Panc1 (cell line): ENCODE data around the gene SPATC1L.

Experiments
- POLR2AphosphoS5 ChIP-seq: IDR thresholded peaks from 2 replicates; pipeline ENCODE4 v1.6.1; 2012; ENCODE audit warnings: mild to moderate bottlenecking, low read depth, low read length, moderate library complexity
- TCF7L2 ChIP-seq: IDR thresholded peaks from 2 replicates; pipeline ENCODE4 v1.6.1; 2011; ENCODE audit warnings: mild to moderate bottlenecking, low read depth, low read length, inconsistent platforms
- TF ChIP-seq, protein P1 (sequence below): fragments of 450-650 bp; IDR thresholded peaks from 2 replicates; pipeline ENCODE4 v1.5.1; 2017; ENCODE audit warnings: mild to moderate bottlenecking
- TF ChIP-seq, protein P2 (sequence below), 2 experiments: IDR thresholded peaks; 2 replicates each; pipeline ENCODE4 v1.6.1; 2011 to 2012; ENCODE audit warnings: low read depth in 2 of 2, control low read depth in 1 of 2, low read length in 1 of 2, mild to moderate bottlenecking in 1 of 2, moderate library complexity in 1 of 2; ENCODE audit not compliant: insufficient read depth in 1 of 2

DNA sequence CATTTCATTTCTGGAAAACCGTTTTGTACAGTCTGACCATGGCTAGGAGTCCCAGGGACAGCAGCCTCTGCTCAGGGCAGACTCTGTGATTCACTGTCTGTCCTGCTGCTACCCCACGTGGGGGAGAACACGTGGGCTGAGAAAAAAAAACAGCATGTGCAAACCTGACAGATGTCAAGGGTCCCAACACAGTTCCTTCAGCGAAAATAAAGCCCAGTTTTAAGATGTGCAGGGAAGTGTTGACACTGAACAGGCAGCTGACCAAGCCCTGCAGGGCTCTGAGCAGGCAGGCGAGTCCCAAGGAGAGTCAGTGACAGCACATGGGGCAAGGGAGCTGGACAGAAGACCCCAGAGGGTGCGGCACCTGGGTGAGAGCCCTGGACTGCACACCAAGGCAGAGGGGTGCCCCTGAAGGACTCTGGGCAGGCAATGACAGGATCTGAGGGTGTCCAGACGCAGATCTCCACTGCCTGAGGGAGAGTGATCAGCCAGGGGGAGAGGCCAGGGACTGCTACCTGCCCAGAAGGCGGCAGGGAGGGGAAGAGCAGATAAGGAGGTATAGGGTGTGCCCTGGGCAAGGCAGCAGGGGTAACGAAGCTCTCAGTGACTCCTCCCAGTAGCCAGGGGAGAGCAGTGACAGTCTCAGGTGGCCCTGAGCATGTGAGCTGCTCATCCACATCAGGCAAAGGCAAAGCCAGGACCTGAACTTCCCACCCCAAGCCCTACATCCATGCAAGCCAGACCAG lies 5.1 kb upstream of the SPATC1L start:
- no peak for TF ChIP-seq POLR2AphosphoS5
- TF ChIP-seq, protein P1, sequence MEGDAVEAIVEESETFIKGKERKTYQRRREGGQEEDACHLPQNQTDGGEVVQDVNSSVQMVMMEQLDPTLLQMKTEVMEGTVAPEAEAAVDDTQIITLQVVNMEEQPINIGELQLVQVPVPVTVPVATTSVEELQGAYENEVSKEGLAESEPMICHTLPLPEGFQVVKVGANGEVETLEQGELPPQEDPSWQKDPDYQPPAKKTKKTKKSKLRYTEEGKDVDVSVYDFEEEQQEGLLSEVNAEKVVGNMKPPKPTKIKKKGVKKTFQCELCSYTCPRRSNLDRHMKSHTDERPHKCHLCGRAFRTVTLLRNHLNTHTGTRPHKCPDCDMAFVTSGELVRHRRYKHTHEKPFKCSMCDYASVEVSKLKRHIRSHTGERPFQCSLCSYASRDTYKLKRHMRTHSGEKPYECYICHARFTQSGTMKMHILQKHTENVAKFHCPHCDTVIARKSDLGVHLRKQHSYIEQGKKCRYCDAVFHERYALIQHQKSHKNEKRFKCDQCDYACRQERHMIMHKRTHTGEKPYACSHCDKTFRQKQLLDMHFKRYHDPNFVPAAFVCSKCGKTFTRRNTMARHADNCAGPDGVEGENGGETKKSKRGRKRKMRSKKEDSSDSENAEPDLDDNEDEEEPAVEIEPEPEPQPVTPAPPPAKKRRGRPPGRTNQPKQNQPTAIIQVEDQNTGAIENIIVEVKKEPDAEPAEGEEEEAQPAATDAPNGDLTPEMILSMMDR = no peak
- TF ChIP-seq, protein P2, sequence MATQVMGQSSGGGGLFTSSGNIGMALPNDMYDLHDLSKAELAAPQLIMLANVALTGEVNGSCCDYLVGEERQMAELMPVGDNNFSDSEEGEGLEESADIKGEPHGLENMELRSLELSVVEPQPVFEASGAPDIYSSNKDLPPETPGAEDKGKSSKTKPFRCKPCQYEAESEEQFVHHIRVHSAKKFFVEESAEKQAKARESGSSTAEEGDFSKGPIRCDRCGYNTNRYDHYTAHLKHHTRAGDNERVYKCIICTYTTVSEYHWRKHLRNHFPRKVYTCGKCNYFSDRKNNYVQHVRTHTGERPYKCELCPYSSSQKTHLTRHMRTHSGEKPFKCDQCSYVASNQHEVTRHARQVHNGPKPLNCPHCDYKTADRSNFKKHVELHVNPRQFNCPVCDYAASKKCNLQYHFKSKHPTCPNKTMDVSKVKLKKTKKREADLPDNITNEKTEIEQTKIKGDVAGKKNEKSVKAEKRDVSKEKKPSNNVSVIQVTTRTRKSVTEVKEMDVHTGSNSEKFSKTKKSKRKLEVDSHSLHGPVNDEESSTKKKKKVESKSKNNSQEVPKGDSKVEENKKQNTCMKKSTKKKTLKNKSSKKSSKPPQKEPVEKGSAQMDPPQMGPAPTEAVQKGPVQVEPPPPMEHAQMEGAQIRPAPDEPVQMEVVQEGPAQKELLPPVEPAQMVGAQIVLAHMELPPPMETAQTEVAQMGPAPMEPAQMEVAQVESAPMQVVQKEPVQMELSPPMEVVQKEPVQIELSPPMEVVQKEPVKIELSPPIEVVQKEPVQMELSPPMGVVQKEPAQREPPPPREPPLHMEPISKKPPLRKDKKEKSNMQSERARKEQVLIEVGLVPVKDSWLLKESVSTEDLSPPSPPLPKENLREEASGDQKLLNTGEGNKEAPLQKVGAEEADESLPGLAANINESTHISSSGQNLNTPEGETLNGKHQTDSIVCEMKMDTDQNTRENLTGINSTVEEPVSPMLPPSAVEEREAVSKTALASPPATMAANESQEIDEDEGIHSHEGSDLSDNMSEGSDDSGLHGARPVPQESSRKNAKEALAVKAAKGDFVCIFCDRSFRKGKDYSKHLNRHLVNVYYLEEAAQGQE (IDR thresholded peaks at IDR 0.05; ENCODE audit: insufficient read depth in 1 of 2, low read depth in 2 of 2, low read length in 1 of 2) = no peak
- TF ChIP-seq TCF7L2 = no peak
